ENCODE results near the gene OR7G2. TPM values are rescaled to one million over a fixed set of nuclear protein-coding genes. Genes with fewer than 3 reads are reported as not detected.

OR7G2 gene
- total and polyA plus RNA-seq, 9 of the 15 experiments (the other 6 are each of a cell fraction or from before 2014, with no cell fraction given) = 0.20 TPM; not detected in 8

- TF ChIP-seq THRAP3 (IDR thresholded peaks at IDR 0.05; ENCODE audit: borderline replicate concordance) (no peak), POU5F1 (IDR thresholded peaks at IDR 0.05; ENCODE audit: borderline replicate concordance, low read depth, low read length, partially characterized antibody) (no peak), ZNF354B (CRISPR knock-in tag; IDR thresholded peaks at IDR 0.05) (no peak), SP2 (IDR thresholded peaks at IDR 0.05; ENCODE audit: extremely low read depth, low read depth, low read length, poor library complexity, severe bottlenecking) (no peak), CREB1 (IDR thresholded peaks at IDR 0.05) (no peak), CREB1 (CRISPR knock-in tag; IDR thresholded peaks at IDR 0.05) (no peak), PCBP1 (IDR thresholded peaks at IDR 0.05; ENCODE audit: low read depth, low read length, poor library complexity, severe bottlenecking) (no peak), ZNF57 (CRISPR knock-in tag; IDR thresholded peaks at IDR 0.05) (no peak), ZNF444 (CRISPR knock-in tag; IDR thresholded peaks at IDR 0.05) (no peak), TAF15 (IDR thresholded peaks at IDR 0.05; ENCODE audit: low read depth, low read length) (no peak), ZNF124 (CRISPR knock-in tag; IDR thresholded peaks at IDR 0.05) (no peak), ZNF324 (CRISPR knock-in tag; IDR thresholded peaks at IDR 0.05) (no peak), KLF1 (tag; IDR thresholded peaks at IDR 0.05) (no peak), ZNF780A (CRISPR knock-in tag; IDR thresholded peaks at IDR 0.05) (no peak), ZNF586 (CRISPR knock-in tag; conservative IDR thresholded peaks at IDR 0.05) (no peak), HDAC1 (IDR thresholded peaks at IDR 0.05) (peak in 1 of 2 experiments; percentile 77; a peak in 1 of 4 replicates), RFX5 (IDR thresholded peaks at IDR 0.05; ENCODE audit: low read depth, low read length) (no peak), ZMIZ1 (IDR thresholded peaks at IDR 0.05; ENCODE audit: low read depth in 2 of 2, low read length in 2 of 2) (no peak), ELF1 (tag; IDR thresholded peaks at IDR 0.05) (no peak), VEZF1 (CRISPR knock-in tag; IDR thresholded peaks at IDR 0.05) (peak; percentile 100), XRCC5 (IDR thresholded peaks at IDR 0.05; ENCODE audit: low read depth, low read length) (no peak), ZNF511 (CRISPR knock-in tag; IDR thresholded peaks at IDR 0.05) (no peak), ZNF699 (CRISPR knock-in tag; IDR thresholded peaks at IDR 0.05; ENCODE audit: insufficient replicate concordance) (no peak)
Measured at GRCh38 chr19:9075064-9075949, 32.0 kb downstream of the OR7G2 start (continued).

All from K562 (cell line).